Lung (tissue), 12 donors: Measurements from ENCODE around the gene LGR5. TPM values are rescaled to one million over a fixed set of nuclear protein-coding genes. Genes with fewer than 3 reads are reported as not detected.

Experiments used
- ATAC-seq: fragments of 200-7000 bp; cut with Tn5 transposase; one replicate; pipeline ENCODE4 v1.9.1; 2020; ENCODE audit warnings: moderate number of reproducible peaks; ENCODE audit not compliant: insufficient read depth, low FRiP score
- DNase-seq, 3 donors: peaks; one replicate each; pipeline ENCODE4 v3.0.0-alpha.2; 2013 to 2017
- H3K27ac ChIP-seq, 2 donors: one replicate each; pipeline ENCODE4 v1.5.1; 2013; ENCODE audit warnings: mild to moderate bottlenecking in 2 of 2, moderate library complexity in 2 of 2, control low read depth in 1 of 2, inconsistent platforms in 1 of 2, low read depth in 1 of 2, low read length in 1 of 2
- H3K27me3 ChIP-seq, 3 donors: one replicate each; pipeline ENCODE4 v1.5.1; 2013; ENCODE audit warnings: low read length in 2 of 3; ENCODE audit not compliant: control insufficient read depth in 3 of 3, insufficient read depth in 3 of 3
- H3K36me3 ChIP-seq, 4 donors: one replicate each; pipeline ENCODE4 v1.5.1; 2013; ENCODE audit warnings: low read length in 4 of 4, mild to moderate bottlenecking in 1 of 4, moderate library complexity in 1 of 4; ENCODE audit not compliant: control insufficient read depth in 4 of 4, insufficient read depth in 4 of 4
- H3K4me1 ChIP-seq, 5 donors: one replicate each; pipeline ENCODE4 v1.5.1; 2013; ENCODE audit warnings: low read length in 5 of 5, mild to moderate bottlenecking in 2 of 5, moderate library complexity in 1 of 5; ENCODE audit not compliant: control insufficient read depth in 5 of 5, insufficient read depth in 5 of 5
- H3K4me3 ChIP-seq: one replicate; pipeline ENCODE4 v1.5.1; 2013; ENCODE audit warnings: mild to moderate bottlenecking, control low read depth, moderate library complexity
- H3K9ac ChIP-seq, 2 donors: one replicate each; pipeline ENCODE4 v1.5.1; 2013; ENCODE audit warnings: low read length in 2 of 2, control low read depth in 1 of 2; ENCODE audit not compliant: insufficient read depth in 1 of 2
- H3K9me3 ChIP-seq, 4 donors: one replicate each; pipeline ENCODE4 v1.5.1; 2013; ENCODE audit warnings: low read length in 3 of 4, mild to moderate bottlenecking in 1 of 4, moderate library complexity in 1 of 4; ENCODE audit not compliant: control insufficient read depth in 4 of 4, insufficient read depth in 3 of 4
- WGBS, 2 donors: extraction: QIAGEN DNeasy Blood & Tissue Kit; methylation state at CpG; one replicate each; pipeline ENCODE4 v1.1.7; 2013; 5-methylcytosine and 5-hydroxymethylcytosine counted together
- polyA plus RNA-seq, 2 donors: library from polyadenylated mRNA; stranded (reverse); fragments of 200-250 nt; gene quantifications; one replicate each; pipeline ENCODE4 v1.2.1, GENCODE V29; 2013
- total RNA-seq, 2 donors: library from RNA; depleted of rRNA in 1 of 2; stranded (reverse); fragments of >200 nt in 1 of 2; gene quantifications; one replicate each; pipeline ENCODE4 v1.2.1, GENCODE V29; 2014 to 2021
- TF ChIP-seq, protein P1 (sequence below): IDR thresholded peaks from 2 replicates; pipeline ENCODE4 v1.5.1; 2012; ENCODE audit warnings: mild to moderate bottlenecking; ENCODE audit errors: control extremely low read depth, extremely low read depth
- donor health status: control.
- donor health status: control.
- donor health status: Bipolar disorder and iron deficiency.
- donor health status: healthy.
- donor health status: DM: yes; HTN: yes; CAD: no.

Gene LGR5
- total and polyA plus RNA-seq, 4 donors, result 0.06 to 1.4 (median 0.21) TPM

DNA sequence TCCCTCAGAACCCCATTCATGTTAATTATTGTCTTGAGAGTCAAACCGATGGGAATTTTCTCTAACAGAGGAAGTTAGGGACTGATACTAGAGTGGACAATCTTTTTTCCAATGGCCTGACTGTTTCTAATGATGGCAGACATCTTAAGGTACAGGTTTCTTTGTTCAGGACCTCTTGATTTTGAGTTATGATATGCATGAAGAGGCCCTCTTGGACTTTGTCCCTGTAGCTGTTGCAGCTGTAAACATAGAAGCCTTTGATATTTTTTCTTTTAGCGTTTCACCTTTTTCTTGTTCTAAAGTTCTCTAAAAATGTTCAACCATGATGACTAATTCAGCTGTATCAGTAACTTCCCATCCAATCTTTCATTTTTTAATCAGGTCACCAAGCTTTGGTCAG, 53.0 kb downstream of the LGR5 start:
- peaks cover 0 to 2% (median 0%) of the 10 kb centered on the region in 4 donors for H3K9me3 ChIP-seq

GRCh38 chr12:71499834-71500233, 60.2 kb downstream of the LGR5 start:
- H3K27me3 ChIP-seq, result no peaks in the 10 kb centered on the region
- no peak overlapping the region for H3K9ac ChIP-seq
- H3K27ac ChIP-seq, result no peak overlapping the region
- peaks cover 0 to 3% (median 0%) of the 10 kb centered on the region in 5 donors for H3K4me1 ChIP-seq
- TF ChIP-seq, protein P1, sequence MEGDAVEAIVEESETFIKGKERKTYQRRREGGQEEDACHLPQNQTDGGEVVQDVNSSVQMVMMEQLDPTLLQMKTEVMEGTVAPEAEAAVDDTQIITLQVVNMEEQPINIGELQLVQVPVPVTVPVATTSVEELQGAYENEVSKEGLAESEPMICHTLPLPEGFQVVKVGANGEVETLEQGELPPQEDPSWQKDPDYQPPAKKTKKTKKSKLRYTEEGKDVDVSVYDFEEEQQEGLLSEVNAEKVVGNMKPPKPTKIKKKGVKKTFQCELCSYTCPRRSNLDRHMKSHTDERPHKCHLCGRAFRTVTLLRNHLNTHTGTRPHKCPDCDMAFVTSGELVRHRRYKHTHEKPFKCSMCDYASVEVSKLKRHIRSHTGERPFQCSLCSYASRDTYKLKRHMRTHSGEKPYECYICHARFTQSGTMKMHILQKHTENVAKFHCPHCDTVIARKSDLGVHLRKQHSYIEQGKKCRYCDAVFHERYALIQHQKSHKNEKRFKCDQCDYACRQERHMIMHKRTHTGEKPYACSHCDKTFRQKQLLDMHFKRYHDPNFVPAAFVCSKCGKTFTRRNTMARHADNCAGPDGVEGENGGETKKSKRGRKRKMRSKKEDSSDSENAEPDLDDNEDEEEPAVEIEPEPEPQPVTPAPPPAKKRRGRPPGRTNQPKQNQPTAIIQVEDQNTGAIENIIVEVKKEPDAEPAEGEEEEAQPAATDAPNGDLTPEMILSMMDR, result no peak
- 94 to 97% methylated on average over 4 of the region's 4 CpGs for WGBS, 2 donors
- peaks cover 0 to under 1% (median 0%) of the 10 kb centered on the region in 4 donors for H3K9me3 ChIP-seq
- ATAC-seq (no peak), DNase-seq (no peak)
- no peak overlapping the region for H3K4me3 ChIP-seq
- no peaks in the 10 kb centered on the region for H3K36me3 ChIP-seq

More for the DNA sequence above, 53.0 kb downstream of the LGR5 start:
- Histone ChIP-seq H3K36me3 (no peaks in the 10 kb centered on the region), H3K9ac (no peak overlapping the region), H3K4me3 (no peak overlapping the region), H3K27ac (no peak overlapping the region), H3K4me1 (no peaks in the 10 kb centered on the region), H3K27me3 (no peaks in the 10 kb centered on the region)
- WGBS, 2 donors, result 67 to 85% methylated on average over 2 of the region's 2 CpGs
- ATAC-seq, result no peak
- DNase-seq, result no peak
- TF ChIP-seq, protein P1, result no peak

- Histone ChIP-seq H3K4me1 (peaks cover 0 to 3% (median 0%) of the 10 kb centered on the region in 5 donors), H3K27me3 (no peaks in the 10 kb centered on the region), H3K36me3 (no peaks in the 10 kb centered on the region), H3K27ac (no peak overlapping the region), H3K9ac (no peak overlapping the region), H3K9me3 (no peaks in the 10 kb centered on the region), H3K4me3 (no peak overlapping the region)
- no peak for ATAC-seq
- TF ChIP-seq, protein P1, result no peak
- no peak for DNase-seq
- 19 to 26% methylated on average over 3 of the region's 3 CpGs for WGBS, 2 donors
These were observed 64.2 kb downstream of the LGR5 start for GRCh38 chr12:71503579-71504391.
